Neural crest cell (in vitro differentiated cells): Measurements from ENCODE around the gene JUP. TPM values are rescaled to one million over a fixed set of nuclear protein-coding genes. Genes with fewer than 3 reads are reported as not detected.
A peak's percentile ranks its signal among the peaks of the same experiment; 100 is the strongest.

Source experiments
- DNase-seq: peaks from one replicate; pipeline ENCODE4 v3.0.0; 2021; ENCODE audit warnings: low read depth, mixed read lengths, low spot score
- H3K27ac Mint-ChIP-seq: one replicate; pipeline ENCODE4 v1.8.0; 2021; ENCODE audit warnings: mild to moderate bottlenecking, mixed read lengths; ENCODE audit not compliant: unreplicated experiment
- H3K27me3 Mint-ChIP-seq: 2 replicates; pipeline ENCODE4 v1.8.0; 2021; ENCODE audit warnings: low read depth, mild to moderate bottlenecking, mixed read lengths
- H3K36me3 Mint-ChIP-seq: 2 replicates; pipeline ENCODE4 v1.8.0; 2021; ENCODE audit warnings: low read depth, mild to moderate bottlenecking, mixed read lengths
- H3K4me1 Mint-ChIP-seq: 2 replicates; pipeline ENCODE4 v1.8.0; 2021; ENCODE audit warnings: mixed read lengths
- H3K4me3 Mint-ChIP-seq: one replicate; pipeline ENCODE4 v1.8.0; 2021; ENCODE audit warnings: mild to moderate bottlenecking, mixed read lengths
- H3K9me3 Mint-ChIP-seq: 2 replicates; pipeline ENCODE4 v1.8.0; 2021; ENCODE audit warnings: mixed read lengths
- CTCF ChIP-seq: fragments of 200-600 bp; sonication (generic); conservative IDR thresholded peaks from 2 replicates; pipeline ENCODE4 v1.5.0; 2021; ENCODE audit warnings: antibody characterized with exemption, mild to moderate bottlenecking
- total RNA-seq: library from RNA; stranded (reverse); gene quantifications from 2 replicates; pipeline ENCODE4 v1.2.1, GENCODE V29; 2021

The JUP gene
- total RNA-seq, 1 donor from 2014 or later = 23.5 TPM

- no peak for DNase-seq
- Mint-ChIP-seq H3K36me3 (peaks cover 5% of the 10 kb centered on the region), H3K9me3 (no peaks in the 10 kb centered on the region), H3K4me3 (no peak overlapping the region), H3K27ac (no peak overlapping the region), H3K4me1 (no peaks in the 10 kb centered on the region), H3K27me3 (no peaks in the 10 kb centered on the region)
- TF ChIP-seq CTCF = no peak
These were observed 27.9 kb downstream of the JUP start for GRCh38 chr17:41758601-41759000.

GRCh38 chr17:41754066-41754465 lies 32.4 kb downstream of the JUP start:
- Mint-ChIP-seq H3K4me3 (no peak overlapping the region), H3K4me1 (no peaks in the 10 kb centered on the region), H3K27me3 (no peaks in the 10 kb centered on the region), H3K27ac (peak overlapping the region; percentile 75), H3K36me3 (no peaks in the 10 kb centered on the region), H3K9me3 (no peaks in the 10 kb centered on the region)
- DNase-seq = no peak
- no peak for TF ChIP-seq CTCF

- peaks cover 2% of the 10 kb centered on the region for H3K27me3 Mint-ChIP-seq
- H3K4me3 Mint-ChIP-seq = no peak overlapping the region
- H3K27ac Mint-ChIP-seq = no peak overlapping the region
- H3K4me1 Mint-ChIP-seq = no peaks in the 10 kb centered on the region
- TF ChIP-seq CTCF = no peak
- H3K9me3 Mint-ChIP-seq = no peaks in the 10 kb centered on the region
- DNase-seq = no peak
- no peaks in the 10 kb centered on the region for H3K36me3 Mint-ChIP-seq
These were observed 35.2 kb downstream of the JUP start for GRCh38 chr17:41751288-41751687.

GRCh38 chr17:41750862-41751261 lies 35.6 kb downstream of the JUP start:
- no peaks in the 10 kb centered on the region for H3K9me3 Mint-ChIP-seq
- H3K4me1 Mint-ChIP-seq = no peaks in the 10 kb centered on the region
- H3K36me3 Mint-ChIP-seq = no peaks in the 10 kb centered on the region
- DNase-seq = no peak
- no peak overlapping the region for H3K27ac Mint-ChIP-seq
- TF ChIP-seq CTCF = no peak
- H3K4me3 Mint-ChIP-seq = no peak overlapping the region
- H3K27me3 Mint-ChIP-seq = peaks cover 2% of the 10 kb centered on the region

GRCh38 chr17:41748275-41748674 lies 38.2 kb downstream of the JUP start:
- no peaks in the 10 kb centered on the region for H3K9me3 Mint-ChIP-seq
- H3K27ac Mint-ChIP-seq = no peak overlapping the region
- no peaks in the 10 kb centered on the region for H3K36me3 Mint-ChIP-seq
- no peaks in the 10 kb centered on the region for H3K4me1 Mint-ChIP-seq
- no peak for TF ChIP-seq CTCF
- H3K27me3 Mint-ChIP-seq = peaks cover 2% of the 10 kb centered on the region
- no peak for DNase-seq
- no peak overlapping the region for H3K4me3 Mint-ChIP-seq

- Mint-ChIP-seq H3K9me3 (no peaks in the 10 kb centered on the region), H3K36me3 (no peaks in the 10 kb centered on the region), H3K27me3 (peaks cover 18% of the 10 kb centered on the region), H3K27ac (no peak overlapping the region), H3K4me1 (peaks cover 6% of the 10 kb centered on the region), H3K4me3 (peak overlapping the region; percentile 35)
- DNase-seq = no peak
- no peak for TF ChIP-seq CTCF
These were observed 44.8 kb downstream of the JUP start for GRCh38 chr17:41741709-41742108.
